Thyroid gland (tissue), 4 donors: ENCODE data around the gene COMMD8. TPM values are rescaled to one million over a fixed set of nuclear protein-coding genes. Genes with fewer than 3 reads are reported as not detected.

Experiments used
- DNase-seq, 2 donors: peaks; one replicate each; pipeline ENCODE4 v3.0.0-alpha.2; 2019
- H3K27ac ChIP-seq, 3 donors: fragments of 200-600 bp; sonication (generic); 1 replicate in 2 of 3; 2 replicates in 1 of 3; pipeline ENCODE4 v1.5.1; 2016 to 2019; ENCODE audit warnings: mild to moderate bottlenecking in 1 of 3, moderate library complexity in 1 of 3
- H3K27me3 ChIP-seq: fragments of 200-600 bp; sonication (generic); one replicate; pipeline ENCODE4 v1.5.1; 2019
- H3K36me3 ChIP-seq, 2 donors: fragments of 200-600 bp; sonication (generic); one replicate each; pipeline ENCODE4 v1.5.1; 2016 to 2019
- H3K4me1 ChIP-seq, 2 donors: fragments of 200-600 bp; sonication (generic); one replicate each; pipeline ENCODE4 v1.5.1; 2017 to 2019
- H3K4me3 ChIP-seq, 3 donors: fragments of 200-600 bp; sonication (generic); replicated peaks in 1 of 3; 1 replicate in 2 of 3; 2 replicates in 1 of 3; pipeline ENCODE4 v1.5.1; 2016; ENCODE audit warnings: mild to moderate bottlenecking in 1 of 3
- H3K9me3 ChIP-seq: fragments of 200-600 bp; sonication (generic); one replicate; pipeline ENCODE4 v1.5.1; 2017
- POLR2A ChIP-seq, 2 donors: fragments of 450-650 bp; IDR thresholded peaks; one replicate each; pipeline ENCODE4 v1.6.1; 2017; ENCODE audit warnings: antibody characterized with exemption in 2 of 2, mild to moderate bottlenecking in 2 of 2, moderate library complexity in 1 of 2
- whole genome bisulfite sequencing, 2 donors: methylation state at CpG; one replicate each; pipeline ENCODE4 v1.1.5; 2017; 5-methylcytosine and 5-hydroxymethylcytosine counted together
- intact Hi-C: fragments of 100-400 bp; cut with DNase I; formaldehyde crosslinking; loops from one replicate; pipeline ENCODE4 v1.15.1; 2023
- total RNA-seq, 4 donors: library from RNA; depleted of rRNA; stranded (reverse); fragments of >200 nt; gene quantifications; one replicate each; pipeline ENCODE4 v1.2.3, GENCODE V29; 2016
- TF ChIP-seq, protein P1 (sequence below), 6 experiments: fragments of 200-600 bp in 3 of 6; fragments of 450-650 bp in 3 of 6; sonication (generic) in 3 of 6; IDR thresholded peaks; one replicate each; pipeline ENCODE4 v1.5.1; 2016 to 2019; ENCODE audit warnings: antibody characterized with exemption in 6 of 6, mild to moderate bottlenecking in 2 of 6, inconsistent platforms in 1 of 6, moderate library complexity in 1 of 6

COMMD8 gene
- total RNA-seq, 4 donors from 2014 or later = 19.8 to 34.2 (median 28.5) TPM

GRCh38 chr4:47468706-47469365 lies 5.3 kb upstream of the COMMD8 start:
- H3K4me3 ChIP-seq = no peak overlapping the region
- H3K4me1 ChIP-seq = no peaks in the 10 kb centered on the region
- H3K27me3 ChIP-seq = no peaks in the 10 kb centered on the region
- no peaks in the 10 kb centered on the region for H3K36me3 ChIP-seq
- DNase-seq = no peak
- TF ChIP-seq POLR2A (IDR thresholded peaks at IDR 0.05) = no peak
- TF ChIP-seq, protein P1, sequence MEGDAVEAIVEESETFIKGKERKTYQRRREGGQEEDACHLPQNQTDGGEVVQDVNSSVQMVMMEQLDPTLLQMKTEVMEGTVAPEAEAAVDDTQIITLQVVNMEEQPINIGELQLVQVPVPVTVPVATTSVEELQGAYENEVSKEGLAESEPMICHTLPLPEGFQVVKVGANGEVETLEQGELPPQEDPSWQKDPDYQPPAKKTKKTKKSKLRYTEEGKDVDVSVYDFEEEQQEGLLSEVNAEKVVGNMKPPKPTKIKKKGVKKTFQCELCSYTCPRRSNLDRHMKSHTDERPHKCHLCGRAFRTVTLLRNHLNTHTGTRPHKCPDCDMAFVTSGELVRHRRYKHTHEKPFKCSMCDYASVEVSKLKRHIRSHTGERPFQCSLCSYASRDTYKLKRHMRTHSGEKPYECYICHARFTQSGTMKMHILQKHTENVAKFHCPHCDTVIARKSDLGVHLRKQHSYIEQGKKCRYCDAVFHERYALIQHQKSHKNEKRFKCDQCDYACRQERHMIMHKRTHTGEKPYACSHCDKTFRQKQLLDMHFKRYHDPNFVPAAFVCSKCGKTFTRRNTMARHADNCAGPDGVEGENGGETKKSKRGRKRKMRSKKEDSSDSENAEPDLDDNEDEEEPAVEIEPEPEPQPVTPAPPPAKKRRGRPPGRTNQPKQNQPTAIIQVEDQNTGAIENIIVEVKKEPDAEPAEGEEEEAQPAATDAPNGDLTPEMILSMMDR (IDR thresholded peaks at IDR 0.05) = no peak
- intact Hi-C loops = no loop called here
- WGBS, 2 donors = 88 to 92% methylated on average over 6 of the region's 6 CpGs
- H3K9me3 ChIP-seq = no peaks in the 10 kb centered on the region
- no peak overlapping the region for H3K27ac ChIP-seq

- Histone ChIP-seq H3K27ac (no peak overlapping the region), H3K4me3 (no peak overlapping the region), H3K9me3 (no peaks in the 10 kb centered on the region), H3K27me3 (no peaks in the 10 kb centered on the region), H3K36me3 (no peaks in the 10 kb centered on the region), H3K4me1 (peaks cover 0 to 9% of the 10 kb centered on the region in 2 donors)
- intact Hi-C loops = no loop called here
- TF ChIP-seq, protein P1 (IDR thresholded peaks at IDR 0.05) = no peak
- WGBS, 2 donors = 37 to 39% methylated on average over 2 of the region's 2 CpGs
- no peak for DNase-seq
These were observed 2.7 kb upstream of the COMMD8 start for GRCh38 chr4:47466056-47466785.

- Histone ChIP-seq H3K36me3 (no peaks in the 10 kb centered on the region), H3K27me3 (no peaks in the 10 kb centered on the region), H3K4me3 (no peak overlapping the region), H3K27ac (no peak overlapping the region), H3K4me1 (peaks cover 0 to 9% of the 10 kb centered on the region in 2 donors), H3K9me3 (no peaks in the 10 kb centered on the region)
- TF ChIP-seq, protein P1 (IDR thresholded peaks at IDR 0.05) = no peak
- TF ChIP-seq POLR2A (IDR thresholded peaks at IDR 0.05) = no peak
- no peak for DNase-seq
- intact Hi-C loops = no loop called here
- WGBS, 2 donors = 72 to 81% methylated on average over 2 of the region's 2 CpGs
These were observed 1.5 kb upstream of the COMMD8 start for GRCh38 chr4:47465004-47465403.

- no peak for DNase-seq
- 8 to 15% methylated on average over 6 of the region's 6 CpGs for WGBS, 2 donors
- intact Hi-C loops = no loop called here
- Histone ChIP-seq H3K4me3 (peak overlapping the region; percentile 34 to 60 (median 53)), H3K27ac (peak overlapping the region in 2 of 3 donors; percentile 79 to 91), H3K4me1 (peaks cover 0 to 9% of the 10 kb centered on the region in 2 donors), H3K9me3 (no peaks in the 10 kb centered on the region), H3K36me3 (no peaks in the 10 kb centered on the region), H3K27me3 (no peaks in the 10 kb centered on the region)
- TF ChIP-seq POLR2A (IDR thresholded peaks at IDR 0.05) = no peak
- TF ChIP-seq, protein P1 (IDR thresholded peaks at IDR 0.05) = no peak
These were observed 685 bp downstream of the COMMD8 start for GRCh38 chr4:47462799-47463234.

DNA sequence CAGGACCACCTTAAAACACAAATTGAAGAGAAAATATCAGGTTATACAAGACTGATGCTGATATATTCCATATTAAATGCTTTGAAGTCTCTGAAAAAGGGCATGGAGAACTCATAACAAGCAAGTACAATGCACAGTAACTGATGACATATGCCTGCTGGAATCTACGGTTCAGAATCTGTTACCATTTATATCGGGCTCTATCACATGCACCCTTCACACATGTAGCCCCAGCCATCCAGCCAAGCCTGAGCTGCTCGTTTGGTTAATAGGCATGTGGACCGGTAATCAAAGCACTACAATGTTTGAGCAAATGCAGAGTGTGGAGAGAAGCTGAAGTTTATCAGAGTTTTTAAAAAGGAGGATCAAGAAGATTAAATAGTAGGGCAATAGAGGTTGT lies 11.8 kb downstream of the COMMD8 start:
- no peaks in the 10 kb centered on the region for H3K27me3 ChIP-seq
- H3K4me1 ChIP-seq = peaks cover 0 to 3% of the 10 kb centered on the region in 2 donors
- no peak for TF ChIP-seq POLR2A (IDR thresholded peaks at IDR 0.05)
- TF ChIP-seq, protein P1 (IDR thresholded peaks at IDR 0.05) = no peak
- peaks cover 8% of the 10 kb centered on the region in 2 donors for H3K36me3 ChIP-seq
- H3K4me3 ChIP-seq = no peak overlapping the region
- no peak overlapping the region for H3K27ac ChIP-seq
- no peaks in the 10 kb centered on the region for H3K9me3 ChIP-seq
- intact Hi-C loops = no loop called here
- 67 to 96% methylated on average over 4 of the region's 4 CpGs for WGBS, 2 donors
- no peak for DNase-seq
